ENCODE data around the gene MAP9.

MAP9 gene

DNA sequence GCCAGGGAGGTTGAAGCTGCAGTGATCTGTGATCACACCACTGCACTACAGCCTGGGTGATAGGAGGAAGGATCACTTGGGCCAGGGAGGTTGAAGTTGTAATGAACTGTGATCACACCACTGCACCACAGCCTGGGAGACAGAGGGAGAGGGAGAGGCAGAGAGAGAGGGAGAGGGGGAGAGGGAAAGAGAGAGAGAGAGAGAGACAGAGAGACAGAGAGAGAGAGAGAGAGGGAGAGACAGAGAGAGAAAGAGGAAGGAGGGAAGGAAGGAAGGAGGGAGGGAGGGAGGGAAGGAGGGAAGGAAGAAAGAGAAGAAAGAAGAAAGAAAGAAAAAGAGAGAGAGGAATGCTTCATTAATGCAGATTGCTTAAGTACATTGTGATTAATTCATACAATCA, 15.2 kb upstream of the MAP9 start:
- Mint-ChIP-seq H3K36me3 (no peaks in the 10 kb centered on the region), H3K4me3 (no peak overlapping the region), H3K9me3 (no peaks in the 10 kb centered on the region), H3K27ac (no peak overlapping the region), H3K27me3 (peaks cover 25% of the 10 kb centered on the region), H3K4me1 (no peaks in the 10 kb centered on the region)
- ATAC-seq: no peak

DNA sequence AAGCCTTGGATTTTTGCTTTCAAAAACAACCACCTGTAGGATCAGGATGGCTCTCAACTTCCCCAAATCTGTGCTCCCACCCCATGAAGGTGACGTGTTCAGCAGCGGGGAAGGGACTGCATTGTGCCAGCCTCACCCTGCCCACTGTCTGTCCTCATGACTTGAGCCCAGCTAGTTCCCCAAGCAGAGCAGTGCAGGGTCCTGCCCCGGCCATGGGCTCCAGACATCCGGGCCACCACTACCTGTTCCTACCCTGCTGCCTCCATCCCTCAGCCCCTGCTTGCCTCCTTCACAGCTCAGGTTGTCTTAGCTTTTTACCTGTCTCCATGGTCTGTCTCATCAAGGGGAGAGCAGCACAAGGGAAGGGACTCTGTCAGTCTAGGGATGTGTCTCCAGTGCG, 11.4 kb upstream of the MAP9 start:
- peak; percentile 21 for ATAC-seq
- Mint-ChIP-seq H3K9me3 (no peaks in the 10 kb centered on the region), H3K4me1 (no peaks in the 10 kb centered on the region), H3K27me3 (peaks cover 31% of the 10 kb centered on the region), H3K4me3 (no peak overlapping the region), H3K36me3 (no peaks in the 10 kb centered on the region), H3K27ac (no peak overlapping the region)

DNA sequence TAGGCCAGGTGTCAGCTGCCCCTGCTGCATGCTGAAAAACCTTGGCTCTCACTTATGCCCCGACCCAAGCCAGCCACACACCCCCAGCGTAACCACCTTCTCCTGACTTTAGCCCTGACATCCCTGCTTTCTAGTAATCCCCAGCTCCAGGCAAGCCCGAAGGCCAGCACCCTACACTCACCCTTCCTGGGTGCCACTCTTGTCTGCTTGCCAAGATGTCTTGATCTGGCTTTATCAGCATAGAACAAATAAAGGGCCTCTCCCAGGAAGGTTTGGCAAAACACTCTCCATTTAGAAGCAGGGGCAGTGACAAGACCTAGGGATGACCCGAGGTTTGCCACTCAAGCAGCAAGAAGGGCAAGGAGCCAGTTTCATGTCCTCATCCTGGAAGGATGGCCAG, 6.8 kb upstream of the MAP9 start:
- Mint-ChIP-seq H3K9me3 (no peaks in the 10 kb centered on the region), H3K27ac (no peak overlapping the region), H3K4me1 (no peaks in the 10 kb centered on the region), H3K4me3 (no peak overlapping the region), H3K27me3 (peaks cover 9% of the 10 kb centered on the region), H3K36me3 (no peaks in the 10 kb centered on the region)
- ATAC-seq: no peak

DNA sequence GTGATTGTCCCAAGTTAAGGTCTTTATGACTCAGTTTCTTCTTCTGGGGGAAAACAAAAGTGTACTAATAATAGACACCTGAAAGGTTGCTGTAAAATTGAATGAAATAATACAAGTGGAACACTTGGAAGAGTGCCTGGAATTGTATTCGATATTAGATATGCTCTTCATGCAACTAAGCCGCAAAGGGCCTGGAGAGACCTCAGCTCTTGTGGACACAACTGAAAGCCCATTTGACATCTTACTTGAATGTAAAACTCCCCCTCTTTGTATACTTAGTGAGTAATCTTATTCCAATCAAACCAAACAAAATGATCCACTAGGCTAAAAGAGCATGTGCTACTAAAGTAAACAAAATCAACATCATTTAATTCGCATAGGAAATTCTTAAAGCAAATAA, 511 bp upstream of the MAP9 start:
- Mint-ChIP-seq H3K4me1 (peaks cover 5% of the 10 kb centered on the region), H3K4me3 (peak overlapping the region; percentile 97), H3K36me3 (no peaks in the 10 kb centered on the region), H3K9me3 (no peaks in the 10 kb centered on the region), H3K27me3 (no peaks in the 10 kb centered on the region), H3K27ac (peak overlapping the region; percentile 87)
- ATAC-seq: no peak

DNA sequence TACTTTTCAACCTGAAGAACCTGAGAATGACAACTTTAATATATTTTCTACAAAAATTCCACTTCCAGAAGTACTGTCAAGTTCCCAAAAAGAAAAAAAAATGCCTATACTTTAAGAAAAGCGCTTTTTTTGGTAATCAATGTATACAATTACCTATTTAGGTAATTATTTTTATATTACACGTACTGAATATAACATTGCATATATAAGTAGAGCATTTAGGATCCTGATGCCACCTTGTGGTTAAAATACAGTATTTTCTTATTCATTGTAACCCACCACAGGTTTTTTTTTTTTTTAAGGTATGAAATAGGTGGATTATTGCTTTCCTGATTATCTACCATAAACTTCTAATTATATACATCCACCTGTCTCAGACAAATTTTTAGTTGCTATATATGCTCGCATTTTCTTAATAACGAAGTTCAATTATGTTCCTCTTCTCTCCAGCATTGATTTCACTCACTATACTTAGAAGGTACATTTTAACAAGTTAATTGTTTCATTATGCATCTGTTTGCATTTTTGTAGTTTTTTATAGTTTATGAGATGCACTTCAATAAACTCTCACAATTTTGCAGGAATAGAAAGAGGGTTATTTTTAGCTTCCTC, 5.2 kb downstream of the MAP9 start:
- Mint-ChIP-seq H3K4me1 (peaks cover 11% of the 10 kb centered on the region), H3K27me3 (no peaks in the 10 kb centered on the region), H3K4me3 (no peak overlapping the region), H3K27ac (no peak overlapping the region), H3K9me3 (no peaks in the 10 kb centered on the region), H3K36me3 (peaks cover 22% of the 10 kb centered on the region)
- ATAC-seq: no peak

DNA sequence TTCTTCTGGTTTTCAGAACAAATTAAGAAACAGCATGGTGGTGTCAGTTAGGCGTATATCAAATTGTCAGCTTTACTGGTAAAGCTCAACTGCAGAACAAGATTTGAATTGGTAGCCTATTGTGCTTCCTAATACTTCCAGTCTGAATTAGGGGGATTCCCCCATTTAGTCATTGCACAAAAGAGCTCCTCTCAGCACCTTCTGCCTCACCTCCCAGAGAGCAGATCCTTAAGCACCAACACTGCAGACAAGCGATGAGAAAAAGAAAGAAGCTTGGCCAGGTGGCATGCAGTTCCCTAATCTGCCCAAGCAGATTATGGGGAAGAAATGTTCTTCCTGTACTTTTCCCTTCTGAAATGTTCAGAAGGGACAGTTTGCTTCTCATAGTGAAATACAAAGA, 9.2 kb downstream of the MAP9 start:
- ATAC-seq: no peak
- Mint-ChIP-seq H3K9me3 (no peaks in the 10 kb centered on the region), H3K27ac (no peak overlapping the region), H3K4me3 (no peak overlapping the region), H3K27me3 (no peaks in the 10 kb centered on the region), H3K36me3 (peaks cover 43% of the 10 kb centered on the region), H3K4me1 (peaks cover 6% of the 10 kb centered on the region)

DNA sequence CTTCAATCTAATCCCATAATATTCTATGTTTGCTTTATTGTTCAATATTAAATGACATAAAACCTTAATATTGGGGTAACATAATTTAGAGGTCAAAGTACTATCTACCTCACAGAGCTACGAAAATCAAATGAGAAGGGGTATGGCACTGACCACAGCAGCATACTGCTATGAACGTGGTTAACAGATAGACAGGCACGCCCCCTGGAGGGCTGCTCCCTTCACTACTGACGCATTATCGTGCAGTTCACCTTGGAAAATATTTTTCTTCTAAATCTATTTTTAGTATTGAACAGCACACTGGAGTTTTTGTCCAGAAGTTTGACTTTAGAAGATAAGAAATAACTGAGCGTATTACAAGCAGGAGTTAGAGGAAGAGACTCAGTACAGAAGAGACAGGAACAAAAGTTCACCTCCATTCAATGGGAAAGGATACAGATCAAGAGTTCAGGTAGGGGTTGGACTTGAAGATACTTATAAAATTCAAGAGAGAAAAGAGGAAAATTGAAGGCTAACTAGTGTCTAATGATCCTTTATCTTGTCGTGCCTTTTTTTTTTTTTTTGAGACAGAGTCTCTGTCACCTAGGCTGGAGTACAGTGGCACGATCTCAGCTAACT, 22.7 kb downstream of the MAP9 start:
- no peaks in the 10 kb centered on the region for H3K9me3 Mint-ChIP-seq
- H3K4me3 Mint-ChIP-seq: no peak overlapping the region
- ATAC-seq: peak; percentile 62
- H3K27ac Mint-ChIP-seq: peak overlapping the region; percentile 40
- H3K27me3 Mint-ChIP-seq: no peaks in the 10 kb centered on the region
- peaks cover 50% of the 10 kb centered on the region for H3K36me3 Mint-ChIP-seq
- H3K4me1 Mint-ChIP-seq: peaks cover 6% of the 10 kb centered on the region

DNA sequence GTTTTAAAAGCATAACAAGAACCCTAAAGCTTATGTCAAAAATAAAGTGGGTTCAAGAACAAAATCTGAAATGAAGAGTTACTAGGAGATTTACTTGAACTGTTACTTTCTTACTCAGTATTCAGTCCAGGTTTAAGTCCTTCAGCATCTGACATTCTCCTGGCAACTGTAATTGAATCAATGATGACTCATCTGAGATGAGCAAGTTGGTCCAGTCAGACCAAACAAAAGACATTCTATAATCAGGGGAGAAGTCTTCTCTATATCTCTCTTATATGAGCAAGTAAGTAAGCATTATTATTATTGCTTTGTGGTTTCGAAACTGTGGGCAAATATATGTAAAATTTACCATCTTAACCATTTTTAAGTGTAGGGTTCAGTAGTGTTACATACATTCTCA, 34.6 kb downstream of the MAP9 start:
- no peak for ATAC-seq
- Mint-ChIP-seq H3K36me3 (peaks cover 7% of the 10 kb centered on the region), H3K9me3 (peaks cover 5% of the 10 kb centered on the region), H3K27ac (no peak overlapping the region), H3K4me1 (no peaks in the 10 kb centered on the region), H3K4me3 (no peak overlapping the region), H3K27me3 (no peaks in the 10 kb centered on the region)

DNA sequence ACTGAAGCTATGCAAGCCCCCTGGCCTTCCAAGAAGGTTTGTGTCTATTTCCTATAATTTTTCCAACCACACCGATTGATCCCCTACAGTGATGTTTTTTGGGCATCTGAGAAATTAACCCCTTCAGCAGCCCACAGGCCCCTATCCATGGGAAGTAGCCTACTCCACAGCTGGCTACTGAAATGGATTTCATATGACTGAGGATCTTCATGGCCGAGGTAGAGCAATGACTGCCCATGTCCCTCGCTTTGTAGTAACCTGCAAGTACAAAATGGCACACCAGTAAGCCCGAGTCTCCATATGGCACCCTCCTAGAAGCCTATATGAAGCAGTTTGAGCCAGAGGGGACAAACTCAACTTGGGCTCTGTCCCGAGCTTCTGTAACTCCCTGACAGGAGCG, 36.8 kb downstream of the MAP9 start:
- H3K9me3 Mint-ChIP-seq: peaks cover 5% of the 10 kb centered on the region
- ATAC-seq: no peak
- H3K36me3 Mint-ChIP-seq: peaks cover 7% of the 10 kb centered on the region
- H3K4me3 Mint-ChIP-seq: no peak overlapping the region
- no peaks in the 10 kb centered on the region for H3K4me1 Mint-ChIP-seq
- no peak overlapping the region for H3K27ac Mint-ChIP-seq
- peaks cover 12% of the 10 kb centered on the region for H3K27me3 Mint-ChIP-seq

DNA sequence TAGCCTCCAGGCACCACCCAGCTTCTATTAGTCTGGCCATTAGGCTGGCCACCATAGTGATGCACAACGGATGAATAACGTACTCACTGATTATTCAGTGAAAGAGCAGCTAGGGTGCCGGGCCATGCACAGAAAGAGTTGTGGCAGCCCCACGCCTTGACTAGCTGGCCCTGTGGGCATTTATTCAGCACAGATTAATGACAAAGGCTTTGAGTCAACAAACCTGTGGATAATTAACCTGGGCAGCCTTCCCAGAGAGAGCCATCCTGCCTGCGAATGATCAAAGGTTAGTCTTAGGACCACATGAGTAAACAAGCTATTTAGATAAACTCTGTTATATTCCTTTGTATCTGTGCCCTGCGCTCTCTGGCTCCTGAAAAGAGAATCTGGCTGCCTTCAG, 37.2 kb downstream of the MAP9 start:
- no peak overlapping the region for H3K4me3 Mint-ChIP-seq
- peaks cover 5% of the 10 kb centered on the region for H3K9me3 Mint-ChIP-seq
- no peaks in the 10 kb centered on the region for H3K4me1 Mint-ChIP-seq
- H3K27me3 Mint-ChIP-seq: peaks cover 12% of the 10 kb centered on the region
- peaks cover 7% of the 10 kb centered on the region for H3K36me3 Mint-ChIP-seq
- no peak overlapping the region for H3K27ac Mint-ChIP-seq
- ATAC-seq: no peak

DNA sequence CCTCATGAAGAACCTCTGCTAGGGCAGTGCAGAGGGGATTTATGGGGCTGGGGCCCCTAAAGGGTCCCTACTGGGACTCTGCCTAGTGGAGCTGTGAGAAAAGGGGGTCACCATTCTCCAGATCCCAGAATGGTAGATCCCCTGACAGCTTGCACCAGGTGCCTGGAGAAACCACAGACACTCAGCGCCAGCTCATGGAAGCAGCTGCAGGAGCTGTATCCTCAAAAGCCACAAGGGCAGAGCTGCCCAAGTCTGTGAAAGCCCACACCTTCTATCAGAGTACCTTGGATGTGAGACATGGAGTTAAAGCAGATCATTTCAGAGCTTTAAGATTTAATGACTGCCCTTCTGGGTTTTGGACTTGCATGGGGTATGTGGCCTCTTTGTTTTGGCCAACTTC, 38.6 kb downstream of the MAP9 start:
- no peaks in the 10 kb centered on the region for H3K4me1 Mint-ChIP-seq
- peaks cover 7% of the 10 kb centered on the region for H3K36me3 Mint-ChIP-seq
- ATAC-seq: no peak
- H3K9me3 Mint-ChIP-seq: peaks cover 5% of the 10 kb centered on the region
- H3K27me3 Mint-ChIP-seq: peaks cover 12% of the 10 kb centered on the region
- no peak overlapping the region for H3K27ac Mint-ChIP-seq
- no peak overlapping the region for H3K4me3 Mint-ChIP-seq

DNA sequence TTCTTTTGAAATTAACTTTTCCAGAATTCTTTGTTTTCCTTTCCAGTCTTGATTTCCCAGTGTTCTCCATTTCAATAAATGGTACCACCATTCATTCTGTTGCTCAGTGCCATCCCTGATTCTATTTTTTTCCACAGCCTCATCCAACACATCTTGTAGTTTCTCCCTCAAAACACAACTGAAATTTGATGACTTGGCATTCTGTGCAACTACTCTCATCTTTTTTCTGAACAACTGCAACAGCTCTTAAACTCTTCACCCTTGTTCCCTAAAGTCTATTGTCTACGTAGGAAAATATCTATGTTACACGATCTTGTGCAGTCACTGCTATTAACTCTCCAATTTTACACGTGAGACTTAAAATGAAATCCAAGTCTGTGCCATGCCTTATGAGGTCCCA, 40.5 kb downstream of the MAP9 start:
- no peaks in the 10 kb centered on the region for H3K4me1 Mint-ChIP-seq
- H3K4me3 Mint-ChIP-seq: no peak overlapping the region
- H3K27ac Mint-ChIP-seq: no peak overlapping the region
- peaks cover 12% of the 10 kb centered on the region for H3K27me3 Mint-ChIP-seq
- no peaks in the 10 kb centered on the region for H3K36me3 Mint-ChIP-seq
- no peak for ATAC-seq
- peaks cover 5% of the 10 kb centered on the region for H3K9me3 Mint-ChIP-seq

DNA sequence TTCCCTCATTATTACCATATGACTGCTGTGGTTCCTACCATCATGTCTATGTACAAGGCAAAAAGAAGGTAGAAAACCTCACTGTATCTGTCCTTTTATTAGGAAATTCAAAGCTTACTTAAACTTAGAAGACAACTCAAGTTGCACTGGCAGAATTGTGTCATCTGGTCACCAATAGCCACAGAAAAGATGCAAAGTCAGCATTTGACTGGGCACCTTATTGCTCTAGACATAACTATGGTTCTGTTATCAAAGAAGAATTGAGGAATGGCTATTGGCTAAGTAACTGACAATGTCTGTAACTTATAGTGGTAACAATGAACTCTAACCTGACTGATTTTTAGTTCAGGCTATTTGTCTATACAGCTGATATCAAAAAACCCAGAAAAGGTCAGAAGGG, 45.3 kb downstream of the MAP9 start:
- Mint-ChIP-seq H3K27ac (no peak overlapping the region), H3K4me1 (no peaks in the 10 kb centered on the region), H3K27me3 (peaks cover 15% of the 10 kb centered on the region), H3K36me3 (no peaks in the 10 kb centered on the region), H3K4me3 (no peak overlapping the region), H3K9me3 (no peaks in the 10 kb centered on the region)
- ATAC-seq: no peak

DNA sequence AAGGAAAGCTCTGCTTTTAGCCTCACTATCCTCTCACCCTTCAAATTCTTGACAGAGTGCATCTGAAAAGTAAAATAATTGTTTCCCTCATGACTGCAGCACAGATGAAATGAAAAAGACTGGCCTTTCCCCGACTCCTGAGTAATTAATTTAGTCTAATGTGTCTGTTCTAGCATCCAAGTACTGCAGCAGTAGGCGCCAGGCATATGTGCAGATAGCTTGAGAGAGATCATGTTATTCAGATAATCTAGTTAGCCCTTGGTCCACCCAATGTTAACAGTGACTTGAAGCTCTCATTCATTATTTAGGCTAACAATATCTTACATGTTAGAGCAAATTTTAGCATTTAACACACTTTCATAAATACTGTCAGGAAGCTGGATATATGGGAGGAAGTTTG, 54.0 kb downstream of the MAP9 start:
- no peaks in the 10 kb centered on the region for H3K36me3 Mint-ChIP-seq
- H3K9me3 Mint-ChIP-seq: peaks cover 4% of the 10 kb centered on the region
- ATAC-seq: no peak
- H3K27ac Mint-ChIP-seq: no peak overlapping the region
- peaks cover 15% of the 10 kb centered on the region for H3K27me3 Mint-ChIP-seq
- H3K4me3 Mint-ChIP-seq: no peak overlapping the region
- no peaks in the 10 kb centered on the region for H3K4me1 Mint-ChIP-seq

DNA sequence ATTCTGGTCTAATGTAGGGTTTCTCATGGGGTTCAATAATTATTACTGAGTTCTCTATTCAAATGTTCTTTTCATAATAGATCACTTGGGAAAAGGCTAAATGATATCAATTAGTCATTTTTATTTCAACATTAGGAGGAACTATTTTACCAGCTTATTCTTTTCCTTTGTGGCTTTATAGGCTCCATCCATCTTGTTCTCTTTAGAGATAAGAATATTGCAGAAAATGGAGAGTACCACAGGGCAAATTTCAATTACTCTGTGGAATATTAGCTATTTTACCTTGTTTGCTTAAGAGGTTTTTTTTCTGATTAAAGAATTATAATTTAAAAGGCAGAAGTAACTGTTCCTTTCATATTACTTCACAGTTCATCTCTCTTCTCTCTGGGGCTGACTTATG, 55.8 kb downstream of the MAP9 start:
- no peaks in the 10 kb centered on the region for H3K36me3 Mint-ChIP-seq
- H3K27ac Mint-ChIP-seq: no peak overlapping the region
- no peak for ATAC-seq
- no peaks in the 10 kb centered on the region for H3K4me1 Mint-ChIP-seq
- H3K27me3 Mint-ChIP-seq: peaks cover 8% of the 10 kb centered on the region
- no peak overlapping the region for H3K4me3 Mint-ChIP-seq
- peaks cover 4% of the 10 kb centered on the region for H3K9me3 Mint-ChIP-seq

DNA sequence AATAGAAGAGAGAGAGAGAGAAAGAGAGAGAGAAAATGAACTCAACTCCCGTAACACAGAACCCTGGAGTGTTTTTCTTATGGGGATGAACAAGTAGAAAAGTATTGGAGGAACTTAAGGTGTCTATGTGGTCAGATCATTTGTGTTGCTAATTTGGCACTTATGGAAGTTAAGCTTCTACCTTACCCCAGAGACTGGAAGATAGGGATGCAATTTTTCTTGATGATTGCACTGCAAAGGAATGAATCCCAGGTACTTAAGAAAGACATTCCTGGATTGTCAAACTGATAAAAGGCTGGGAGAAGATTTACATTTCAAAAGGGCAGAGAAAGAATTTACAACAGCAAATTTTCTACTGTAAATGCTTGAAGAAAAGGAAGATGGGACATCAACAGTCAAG, 57.2 kb downstream of the MAP9 start:
- peaks cover 6% of the 10 kb centered on the region for H3K9me3 Mint-ChIP-seq
- peaks cover 8% of the 10 kb centered on the region for H3K27me3 Mint-ChIP-seq
- no peak for ATAC-seq
- H3K27ac Mint-ChIP-seq: no peak overlapping the region
- H3K36me3 Mint-ChIP-seq: no peaks in the 10 kb centered on the region
- H3K4me1 Mint-ChIP-seq: no peaks in the 10 kb centered on the region
- H3K4me3 Mint-ChIP-seq: no peak overlapping the region
